ENCODE results near the gene PARM1.
A peak's percentile ranks its signal among the peaks of the same experiment; 100 is the strongest.

PARM1 gene

GRCh38 chr4:75036046-75036830 lies 103.3 kb downstream of the PARM1 start:
- DNase-seq, result peak; percentile 61

- no peak for DNase-seq
Observed at GRCh38 chr4:75037252-75037651, 104.3 kb downstream of the PARM1 start.

GRCh38 chr4:75038376-75038775 lies 105.5 kb downstream of the PARM1 start:
- DNase-seq, result no peak

- DNase-seq, result no peak
Observed at GRCh38 chr4:75040703-75041102, 107.8 kb downstream of the PARM1 start.

GRCh38 chr4:75042601-75043208 lies 109.8 kb downstream of the PARM1 start:
- DNase-seq, result no peak

GRCh38 chr4:75046226-75046625 lies 113.3 kb downstream of the PARM1 start:
- DNase-seq, result no peak

GRCh38 chr4:75046641-75047040 lies 113.7 kb downstream of the PARM1 start:
- DNase-seq, result no peak

GRCh38 chr4:75048208-75048879 lies 115.4 kb downstream of the PARM1 start:
- peak; percentile 44 for DNase-seq

GRCh38 chr4:75051431-75051830 lies 118.5 kb downstream of the PARM1 start:
- no peak for DNase-seq

GRCh38 chr4:75053352-75053751 lies 120.4 kb downstream of the PARM1 start:
- DNase-seq, result no peak

GRCh38 chr4:75054078-75054477 lies 121.2 kb downstream of the PARM1 start:
- DNase-seq, result peak; percentile 40

GRCh38 chr4:75056277-75056676 lies 123.4 kb downstream of the PARM1 start:
- no peak for DNase-seq

GRCh38 chr4:75057369-75057768 lies 124.5 kb downstream of the PARM1 start:
- DNase-seq, result no peak

- DNase-seq, result no peak
Observed at GRCh38 chr4:75058486-75058885, 125.6 kb downstream of the PARM1 start.

GRCh38 chr4:75063433-75063832 lies 130.5 kb downstream of the PARM1 start:
- no peak for DNase-seq

GRCh38 chr4:75065909-75066308 lies 133.0 kb downstream of the PARM1 start:
- no peak for DNase-seq

- no peak for DNase-seq
Observed at GRCh38 chr4:75069493-75070074, 136.7 kb downstream of the PARM1 start.

GRCh38 chr4:75071317-75071716 lies 138.4 kb downstream of the PARM1 start:
- no peak for DNase-seq

- no peak for DNase-seq
Observed at GRCh38 chr4:75080888-75081287, 148.0 kb downstream of the PARM1 start.

- DNase-seq, result no peak
Observed at GRCh38 chr4:75081561-75081960, 148.6 kb downstream of the PARM1 start.

- no peak for DNase-seq
Observed at GRCh38 chr4:75087416-75087815, 154.5 kb downstream of the PARM1 start.

- DNase-seq, result no peak
Observed at GRCh38 chr4:75087865-75088264, 154.9 kb downstream of the PARM1 start.

- DNase-seq, result no peak
Observed at GRCh38 chr4:75089206-75089605, 156.3 kb downstream of the PARM1 start.

- no peak for DNase-seq
Observed at GRCh38 chr4:75099321-75099720, 166.4 kb downstream of the PARM1 start.

Measured in OCI-M1 (cell line).